Left forelimb (tissue), 1 donor: Measurements from ENCODE around the gene KLF4.

Experiments
- DNase-seq: peaks from one replicate; pipeline ENCODE4 v3.0.0-alpha.2; 2018; ENCODE audit warnings: low spot score

The KLF4 gene

DNA sequence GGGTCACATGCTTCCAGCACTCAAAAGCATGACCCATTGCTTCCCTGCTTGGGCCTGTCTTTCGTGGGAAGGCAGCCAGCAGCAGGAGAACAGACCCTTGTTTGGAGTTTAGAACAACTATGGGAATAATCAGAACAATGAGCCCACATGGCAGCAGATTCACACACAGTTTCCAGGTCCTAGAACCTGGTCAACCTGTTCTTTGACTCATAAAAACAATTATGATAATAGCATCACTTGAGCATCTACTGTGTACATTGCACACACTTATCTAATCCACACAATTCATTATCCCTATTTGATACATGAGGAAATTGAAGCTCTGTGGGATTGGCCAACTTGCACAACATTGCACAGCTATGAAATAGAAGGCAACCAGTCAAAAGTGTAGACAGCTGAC lies 41.7 kb downstream of the KLF4 start:
- no peak for DNase-seq

DNA sequence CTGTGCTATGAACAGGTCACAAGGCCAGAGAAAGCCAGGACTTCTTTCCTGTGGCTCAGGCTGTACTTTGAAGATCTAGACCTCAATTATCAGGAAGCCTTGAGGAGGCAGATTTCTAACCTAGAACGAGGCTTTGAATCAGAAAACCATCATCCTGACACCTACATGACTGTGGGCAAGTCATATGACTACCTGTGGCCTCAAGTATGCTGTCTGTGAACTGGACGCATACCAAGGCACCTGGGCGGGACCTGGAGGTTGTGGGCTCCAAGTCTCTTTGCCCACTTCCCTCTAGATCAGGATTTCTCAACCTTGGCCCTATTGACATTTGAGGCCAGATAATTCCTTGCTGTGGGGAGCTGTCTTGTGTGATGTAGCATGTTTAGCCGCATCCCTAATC lies 42.5 kb downstream of the KLF4 start:
- no peak for DNase-seq

DNA sequence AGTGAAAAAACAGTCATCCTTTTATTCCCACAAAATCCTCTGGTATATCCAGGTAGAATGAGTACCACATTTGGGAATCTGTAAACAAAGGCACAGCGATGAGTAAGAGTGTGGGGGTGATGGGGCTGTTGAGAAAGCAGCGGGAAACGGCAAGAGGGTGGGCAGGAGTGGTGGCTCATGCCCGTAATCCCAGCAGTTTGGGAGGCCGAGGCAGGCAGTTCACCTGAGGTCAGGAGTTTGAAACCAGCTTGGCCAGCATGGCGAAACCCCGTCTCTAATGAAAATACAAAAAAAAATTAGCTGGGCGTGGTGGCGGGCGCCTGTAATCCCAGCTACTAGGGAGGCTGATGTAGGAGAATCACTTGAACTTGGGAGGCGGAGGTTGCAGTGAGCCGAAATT lies 43.1 kb downstream of the KLF4 start:
- DNase-seq = no peak

DNA sequence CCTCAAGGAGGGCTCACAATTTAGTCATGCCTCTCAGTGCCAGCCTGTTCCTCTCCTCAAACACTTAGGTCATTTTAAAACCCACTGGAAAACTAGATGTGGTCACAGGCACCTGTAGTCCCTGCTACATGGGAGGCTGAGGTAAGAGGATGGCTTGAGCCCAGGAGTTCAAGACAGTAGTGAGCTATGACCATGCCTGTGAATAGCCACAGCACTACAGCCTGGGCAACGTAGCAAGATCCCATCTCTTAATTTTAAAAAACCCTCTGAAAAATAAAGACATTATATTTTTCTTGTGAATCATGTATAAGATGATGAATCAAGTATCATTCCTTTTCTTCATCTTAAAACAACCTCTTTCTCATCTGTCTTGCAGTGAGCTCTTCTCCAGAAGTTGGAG lies 45.8 kb downstream of the KLF4 start:
- DNase-seq = no peak

DNA sequence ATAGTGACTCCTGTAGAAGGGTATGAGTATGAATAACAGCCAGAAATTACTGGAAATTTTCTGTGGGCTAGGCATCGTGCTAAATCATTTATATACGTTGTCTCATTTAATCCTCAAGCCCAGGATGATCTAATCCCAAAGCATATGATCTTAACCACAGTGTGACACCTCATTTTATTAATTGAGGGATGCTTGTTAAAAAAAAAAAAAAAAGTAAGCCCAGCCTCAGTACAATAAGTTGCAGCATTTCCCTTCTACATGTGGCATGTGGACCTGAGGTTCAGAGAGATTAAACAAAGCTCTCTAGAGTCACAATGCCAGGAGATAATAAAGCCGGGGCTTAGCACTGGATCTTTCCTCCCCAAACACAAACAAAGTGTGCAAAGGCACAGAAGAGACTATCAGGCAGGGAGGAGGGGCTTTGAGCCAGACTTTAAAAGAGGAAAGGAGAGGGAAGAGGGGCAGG lies 49.5 kb downstream of the KLF4 start:
- DNase-seq = no peak

DNA sequence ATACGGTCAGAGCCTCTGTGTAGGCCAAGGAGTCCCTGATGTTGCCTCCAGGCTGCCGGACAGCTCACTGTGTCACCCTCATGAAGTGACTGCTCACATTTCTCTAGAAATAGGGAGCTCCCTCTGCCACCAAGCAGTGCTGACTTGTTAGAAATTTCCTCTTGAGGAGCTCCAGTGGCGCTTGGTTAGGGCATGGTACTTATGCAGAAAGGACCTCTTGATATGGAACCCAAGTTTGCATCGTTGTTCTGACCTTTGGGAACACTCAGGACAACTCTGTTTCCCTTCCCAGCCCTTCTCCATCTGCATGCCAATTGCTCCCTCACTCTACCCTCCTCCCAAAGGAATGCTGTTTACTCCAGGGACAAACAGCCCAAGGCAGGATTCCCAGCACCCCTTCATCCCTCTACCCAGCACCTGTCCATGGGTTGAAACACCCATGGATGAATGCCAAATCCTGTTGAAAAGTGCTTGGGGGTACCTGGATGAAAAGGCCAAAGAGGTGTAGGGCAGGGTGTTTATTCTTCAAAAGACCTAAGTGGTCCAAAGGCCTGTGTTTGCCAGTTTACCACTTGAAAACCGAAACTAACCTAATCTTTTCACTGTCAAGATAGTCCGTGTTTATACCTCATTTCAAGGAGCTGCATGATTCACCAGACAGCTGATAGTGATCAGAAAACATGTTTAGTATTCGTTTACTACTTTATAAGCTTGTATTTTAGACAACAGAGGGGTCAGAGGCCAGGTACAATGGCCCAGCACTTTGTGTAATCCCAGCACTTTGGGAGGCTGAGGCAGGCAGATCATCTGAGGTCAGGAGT lies 51.1 kb downstream of the KLF4 start:
- DNase-seq = no peak

DNA sequence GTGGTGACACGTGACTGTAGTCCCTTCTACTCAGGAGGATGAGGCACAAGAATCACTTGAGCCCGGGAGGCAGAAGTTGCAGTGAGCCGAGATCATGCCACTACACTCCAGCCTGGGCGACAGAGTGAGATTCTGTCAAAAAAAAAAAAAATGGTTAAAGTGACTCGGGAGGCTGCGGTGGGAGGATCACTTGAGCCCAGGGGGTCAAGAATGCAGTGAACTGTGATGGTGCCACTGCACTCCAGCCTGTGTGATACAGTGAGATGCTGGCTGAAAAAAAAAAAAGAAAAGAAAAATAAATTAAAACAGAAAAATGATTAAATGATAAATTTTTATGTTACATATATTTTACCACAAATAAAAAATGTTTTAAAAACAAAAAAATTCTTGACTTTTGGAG lies 51.9 kb downstream of the KLF4 start:
- DNase-seq = no peak

DNA sequence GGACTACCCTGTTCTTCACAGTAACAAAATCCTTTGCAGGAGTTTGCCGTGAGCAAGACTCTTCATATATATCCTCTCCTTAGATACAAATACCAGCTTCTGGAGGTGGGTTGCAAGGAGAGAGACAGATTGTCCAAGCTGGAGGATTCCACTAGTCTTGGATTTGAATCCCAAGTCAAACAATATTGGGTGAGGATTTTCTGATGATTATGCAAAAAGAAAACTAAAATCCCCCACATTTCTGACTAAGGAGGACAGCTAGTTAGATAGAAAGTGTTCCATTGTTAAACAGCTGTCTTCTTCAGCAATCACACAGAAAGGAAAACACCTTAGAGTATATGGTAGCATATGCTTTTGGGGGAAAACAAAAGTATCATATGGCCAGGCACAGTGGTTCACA lies 54.2 kb downstream of the KLF4 start:
- DNase-seq = no peak
